Spleen (tissue), 7 donors: ENCODE results near the gene DEFB114.

ENCODE experiments used
- POLR2A ChIP-seq, 3 donors: fragments of 450-650 bp; IDR thresholded peaks; one replicate each; pipeline ENCODE4 v1.5.1; 2017; ENCODE audit warnings: antibody characterized with exemption in 3 of 3, mild to moderate bottlenecking in 1 of 3
- POLR2AphosphoS5 ChIP-seq, 3 donors: sonication (generic); formaldehyde crosslinking; IDR thresholded peaks; one replicate each; pipeline ENCODE4 v1.5.1; 2017; ENCODE audit warnings: antibody characterized with exemption in 3 of 3
- TF ChIP-seq, protein P1 (sequence below), 11 experiments: fragments of 200-600 bp in 7 of 11; fragments of 450-650 bp in 4 of 11; sonication (generic) in 4 of 11; IDR thresholded peaks in 8 of 11; conservative IDR thresholded peaks in 3 of 11; 1 replicate in 7 of 11; 2 replicates in 4 of 11; pipeline versions ENCODE4 v1.4.0 to v1.8.0; 2016 to 2021; ENCODE audit warnings: antibody characterized with exemption in 11 of 11, inconsistent platforms in 4 of 11, mild to moderate bottlenecking in 1 of 11
- donor health status: DM: no; HTN: no; CAD: no; lungs with moderate emphysema.
- donor health status: DM: no; HTN: no; CAD: no.
- donor health status: DM: no; HTN: no; CAD: no.

DNA sequence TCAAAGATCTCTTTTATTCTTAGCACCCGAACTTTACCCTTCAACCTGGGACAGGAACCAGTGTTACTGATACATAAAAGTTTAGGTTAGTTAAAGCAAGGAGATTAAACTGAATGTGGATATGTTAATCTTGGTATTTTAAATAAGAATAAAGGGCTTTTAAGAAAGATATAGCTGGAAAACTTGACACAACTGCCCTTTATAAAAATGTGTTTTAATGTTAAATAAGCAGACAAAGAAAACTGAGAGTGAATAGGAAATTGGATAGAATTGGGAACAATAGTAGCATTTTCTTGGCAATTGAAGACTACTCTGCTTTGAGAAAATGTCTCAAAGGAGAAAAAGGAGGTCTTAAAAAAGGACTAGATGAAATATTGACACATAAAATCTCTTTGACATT lies 51.8 kb downstream of the DEFB114 start:
- TF ChIP-seq POLR2AphosphoS5 (IDR thresholded peaks at IDR 0.05) (no peak), POLR2A (IDR thresholded peaks at IDR 0.05) (no peak)
- TF ChIP-seq, protein P1, sequence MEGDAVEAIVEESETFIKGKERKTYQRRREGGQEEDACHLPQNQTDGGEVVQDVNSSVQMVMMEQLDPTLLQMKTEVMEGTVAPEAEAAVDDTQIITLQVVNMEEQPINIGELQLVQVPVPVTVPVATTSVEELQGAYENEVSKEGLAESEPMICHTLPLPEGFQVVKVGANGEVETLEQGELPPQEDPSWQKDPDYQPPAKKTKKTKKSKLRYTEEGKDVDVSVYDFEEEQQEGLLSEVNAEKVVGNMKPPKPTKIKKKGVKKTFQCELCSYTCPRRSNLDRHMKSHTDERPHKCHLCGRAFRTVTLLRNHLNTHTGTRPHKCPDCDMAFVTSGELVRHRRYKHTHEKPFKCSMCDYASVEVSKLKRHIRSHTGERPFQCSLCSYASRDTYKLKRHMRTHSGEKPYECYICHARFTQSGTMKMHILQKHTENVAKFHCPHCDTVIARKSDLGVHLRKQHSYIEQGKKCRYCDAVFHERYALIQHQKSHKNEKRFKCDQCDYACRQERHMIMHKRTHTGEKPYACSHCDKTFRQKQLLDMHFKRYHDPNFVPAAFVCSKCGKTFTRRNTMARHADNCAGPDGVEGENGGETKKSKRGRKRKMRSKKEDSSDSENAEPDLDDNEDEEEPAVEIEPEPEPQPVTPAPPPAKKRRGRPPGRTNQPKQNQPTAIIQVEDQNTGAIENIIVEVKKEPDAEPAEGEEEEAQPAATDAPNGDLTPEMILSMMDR (IDR thresholded peaks at IDR 0.05 in 8 of 11, conservative IDR thresholded peaks at IDR 0.05 in 3 of 11), result no peak
